Measurements from ENCODE around the gene ACBD4.
A peak's percentile ranks its signal among the peaks of the same experiment; 100 is the strongest.

Gene ACBD4

GRCh38 chr17:45172541-45173286, 37.2 kb downstream of the ACBD4 start:
- no peak for DNase-seq (ENCODE audit: low read depth)
- peak overlapping the region; percentile 31 for H3K4me3 ChIP-seq (ENCODE audit: low read depth, low read length)
- TF ChIP-seq CTCF (IDR thresholded peaks at IDR 0.05; ENCODE audit: low read depth, low read length, missing control alignments): peak; percentile 10

DNA sequence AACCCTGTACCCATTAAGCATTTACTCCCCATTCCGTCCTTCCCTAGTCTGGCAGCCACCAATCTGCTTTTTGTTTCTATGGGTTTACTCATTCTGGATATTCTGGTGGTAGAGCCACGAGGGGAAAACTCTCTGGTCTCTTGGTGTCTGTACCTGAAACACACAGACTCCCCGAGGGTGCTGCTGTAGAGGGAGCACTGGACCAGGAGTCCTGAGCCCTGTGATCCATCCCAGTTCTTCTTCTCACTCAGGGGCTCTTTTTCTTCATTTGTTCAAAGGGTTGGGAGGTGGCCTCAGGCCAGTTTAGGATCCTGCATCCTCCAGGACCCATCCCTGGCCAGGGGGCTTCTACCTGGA, 40.2 kb downstream of the ACBD4 start:
- TF ChIP-seq CTCF (IDR thresholded peaks at IDR 0.05; ENCODE audit: low read depth, low read length, missing control alignments): no peak
- H3K4me3 ChIP-seq (ENCODE audit: low read depth, low read length): no peak overlapping the region
- no peak for DNase-seq (ENCODE audit: low read depth)

GRCh38 chr17:45177563-45177962, 42.1 kb downstream of the ACBD4 start:
- no peak overlapping the region for H3K4me3 ChIP-seq (ENCODE audit: low read depth, low read length)
- DNase-seq (ENCODE audit: low read depth): no peak
- TF ChIP-seq CTCF (IDR thresholded peaks at IDR 0.05; ENCODE audit: low read depth, low read length, missing control alignments): no peak

DNA sequence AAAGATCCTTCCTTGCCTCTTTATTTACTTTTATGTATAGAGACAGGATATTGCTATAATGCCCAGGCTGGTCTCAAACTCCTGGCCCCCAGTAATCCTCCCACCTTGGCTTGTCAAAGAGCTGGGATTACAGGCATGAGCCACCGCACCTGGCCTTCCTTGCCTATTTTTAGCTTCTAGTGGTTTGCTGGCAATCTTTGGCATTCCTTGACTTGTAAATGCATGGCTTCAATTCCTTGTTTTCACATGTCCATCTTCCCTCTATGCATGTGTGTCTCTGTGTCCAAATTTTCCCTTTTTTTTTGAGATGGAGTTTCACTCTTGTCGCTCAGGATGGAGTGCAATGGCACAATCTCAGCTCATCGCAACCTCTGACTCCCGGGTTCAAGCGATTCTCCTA, 48.7 kb downstream of the ACBD4 start:
- DNase-seq (ENCODE audit: low read depth): no peak
- H3K4me3 ChIP-seq (ENCODE audit: low read depth, low read length): no peak overlapping the region
- no peak for TF ChIP-seq CTCF (IDR thresholded peaks at IDR 0.05; ENCODE audit: low read depth, low read length, missing control alignments)

DNA sequence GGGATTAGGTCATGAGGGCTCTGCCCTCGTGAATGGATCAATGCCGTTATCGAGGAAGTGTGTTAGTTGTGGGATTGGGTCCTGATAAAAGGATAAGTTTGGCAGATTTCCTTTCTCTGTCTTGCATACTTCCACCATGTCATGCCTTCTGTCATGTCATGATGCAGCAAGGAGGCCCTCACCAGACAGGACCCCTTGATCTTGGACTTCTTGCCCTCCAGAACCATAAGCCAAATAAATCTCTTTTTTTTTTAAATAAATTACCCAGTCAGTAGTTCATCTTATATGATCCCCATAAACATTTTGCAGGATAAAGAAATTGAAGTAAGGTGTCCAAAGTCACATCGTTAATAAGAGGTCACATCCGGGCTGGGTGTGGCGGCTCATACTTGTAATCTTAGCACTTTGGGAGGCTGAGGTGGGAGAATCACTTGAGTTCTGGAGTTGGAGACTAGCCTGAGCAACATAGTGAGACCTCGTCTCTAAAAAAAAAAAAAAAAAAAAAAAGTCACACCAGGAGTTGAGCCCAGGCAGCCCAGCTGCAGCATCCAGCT, 51.4 kb downstream of the ACBD4 start:
- no peak for TF ChIP-seq CTCF (IDR thresholded peaks at IDR 0.05; ENCODE audit: low read depth, low read length, missing control alignments)
- no peak for DNase-seq (ENCODE audit: low read depth)
- H3K4me3 ChIP-seq (ENCODE audit: low read depth, low read length): no peak overlapping the region

GRCh38 chr17:45189009-45189408, 53.5 kb downstream of the ACBD4 start:
- DNase-seq (ENCODE audit: low read depth): no peak
- H3K4me3 ChIP-seq (ENCODE audit: low read depth, low read length): no peak overlapping the region
- no peak for TF ChIP-seq CTCF (IDR thresholded peaks at IDR 0.05; ENCODE audit: low read depth, low read length, missing control alignments)
